ENCODE results near the gene DCLK2.

The DCLK2 gene

DNA sequence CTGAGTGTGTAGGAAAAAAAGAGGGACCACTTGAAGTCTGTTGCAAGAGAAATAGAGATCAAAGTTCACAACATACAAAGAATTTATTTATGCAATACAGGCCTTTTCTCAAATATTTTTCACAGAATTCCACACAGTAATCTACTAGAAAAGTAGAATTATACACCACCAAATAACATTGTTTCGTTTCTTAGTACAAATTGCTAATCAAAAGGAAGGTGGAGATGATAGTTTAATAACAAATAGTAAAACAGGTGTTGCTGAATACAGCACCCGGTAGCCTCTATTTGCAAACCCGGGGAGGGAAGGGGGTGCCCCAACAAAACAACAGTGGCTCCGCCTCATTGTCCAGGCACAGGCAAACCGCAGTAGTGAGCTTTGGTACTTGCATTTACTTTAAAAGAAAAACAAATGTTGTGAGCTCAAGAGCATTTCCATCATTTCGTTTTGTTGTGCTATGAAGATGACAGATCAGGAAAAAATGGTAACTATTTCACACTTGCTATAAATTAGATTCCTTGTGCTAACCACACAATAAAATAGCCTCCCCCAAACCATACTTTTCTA is 186.4 kb downstream of the DCLK2 start:
- no peak for DNase-seq (ENCODE audit: low spot score)

DNA sequence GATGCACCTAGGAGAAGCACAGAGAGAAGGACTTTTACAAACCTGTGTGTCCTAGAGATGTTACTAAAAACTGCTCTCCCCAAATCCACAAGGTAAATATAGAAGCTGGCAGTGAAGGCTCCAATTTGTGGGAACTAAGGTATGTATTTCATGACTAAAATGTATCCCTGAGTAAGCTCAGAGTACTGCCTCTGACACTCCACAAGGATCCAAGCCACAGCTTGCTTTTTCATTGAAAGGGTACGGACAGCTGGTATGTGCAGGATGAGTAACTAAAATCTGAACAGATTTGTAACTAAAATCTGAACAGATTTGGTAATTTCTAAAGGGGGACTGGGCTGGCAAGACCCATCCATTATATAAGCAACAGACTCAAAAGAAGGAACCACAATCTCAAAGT is 187.6 kb downstream of the DCLK2 start:
- no peak for DNase-seq (ENCODE audit: low spot score)

DNA sequence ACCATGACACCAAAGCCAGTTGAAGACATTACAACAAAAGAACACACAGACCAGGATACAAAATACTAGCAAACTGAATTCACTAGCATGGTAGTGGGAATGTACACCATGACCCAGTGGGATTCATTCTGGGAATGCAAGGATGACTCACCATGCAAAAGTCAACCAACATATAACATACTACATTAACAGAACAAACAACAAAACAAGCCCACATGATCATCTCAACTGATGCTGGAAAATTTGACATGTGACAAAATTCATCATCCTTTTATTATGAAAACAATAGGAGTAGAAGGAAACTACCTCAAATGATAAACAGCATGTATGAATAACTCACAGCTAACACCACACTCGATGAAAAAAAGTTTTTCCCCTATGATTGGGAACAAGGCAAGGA is 190.2 kb downstream of the DCLK2 start:
- DNase-seq (ENCODE audit: low spot score): no peak

- DNase-seq (ENCODE audit: low spot score): no peak
Observed at GRCh38 chr4:150278206-150278605, 200.0 kb downstream of the DCLK2 start.

DNA sequence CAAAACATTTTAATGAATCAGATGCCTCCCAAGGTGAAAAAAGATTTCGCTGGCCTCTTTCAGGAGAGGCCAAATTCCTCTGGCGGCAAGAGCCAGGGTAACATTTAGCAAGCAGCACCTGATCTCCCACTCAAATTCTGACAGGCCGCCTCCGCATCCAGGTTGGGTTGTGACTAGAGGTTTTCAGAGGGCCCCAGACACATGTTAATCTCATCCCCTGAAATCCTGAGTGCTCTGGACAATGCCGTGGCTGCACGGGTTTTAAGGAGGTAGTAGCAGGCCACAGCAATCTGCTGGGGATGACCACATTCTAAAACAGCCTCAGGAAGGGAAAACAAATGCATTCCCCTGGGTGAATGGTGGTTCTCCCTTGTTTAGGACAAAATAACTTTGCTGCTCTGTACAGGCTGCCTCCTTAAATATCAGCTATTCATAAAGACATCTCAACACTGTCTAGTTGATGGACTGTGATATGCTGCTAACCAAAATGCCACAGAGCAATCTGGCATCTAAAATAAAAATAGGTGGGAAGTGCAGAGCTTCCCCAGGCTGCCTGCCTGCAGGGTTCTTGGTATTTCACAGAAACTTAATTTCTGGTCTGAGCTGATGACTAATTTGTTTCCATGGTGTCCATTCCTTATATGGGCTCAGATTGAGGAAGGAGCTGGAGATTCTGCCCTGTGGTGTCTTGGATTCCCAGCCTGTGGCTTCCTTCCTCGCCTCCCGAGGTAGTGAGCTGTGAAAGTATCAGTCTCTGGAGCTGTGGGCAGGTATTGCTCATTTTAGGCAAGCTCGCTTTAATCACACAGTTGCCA is 202.0 kb downstream of the DCLK2 start:
- DNase-seq (ENCODE audit: low spot score): no peak

DNA sequence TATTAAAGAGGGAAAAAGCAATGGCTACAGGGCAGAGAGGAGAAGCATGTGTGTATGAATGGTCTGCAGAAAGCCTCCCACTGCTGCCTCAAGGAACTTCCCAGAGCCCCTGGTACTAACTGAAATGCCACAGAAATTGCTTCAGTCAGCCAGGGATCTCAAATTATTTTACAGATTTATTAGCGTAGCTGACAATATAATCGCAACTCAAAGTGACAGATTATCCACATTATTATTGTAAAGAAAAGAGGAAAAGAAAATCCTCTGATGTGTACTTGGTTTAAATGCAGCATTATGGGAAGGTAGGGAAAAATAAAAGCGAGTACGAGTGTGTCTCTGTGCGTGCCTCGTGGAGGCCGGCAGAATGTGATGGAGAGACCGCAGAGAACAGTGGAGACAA is 202.7 kb downstream of the DCLK2 start:
- DNase-seq (ENCODE audit: low spot score): no peak

- no peak for DNase-seq (ENCODE audit: low spot score)
Observed at GRCh38 chr4:150283689-150284088, 205.4 kb downstream of the DCLK2 start.

DNA sequence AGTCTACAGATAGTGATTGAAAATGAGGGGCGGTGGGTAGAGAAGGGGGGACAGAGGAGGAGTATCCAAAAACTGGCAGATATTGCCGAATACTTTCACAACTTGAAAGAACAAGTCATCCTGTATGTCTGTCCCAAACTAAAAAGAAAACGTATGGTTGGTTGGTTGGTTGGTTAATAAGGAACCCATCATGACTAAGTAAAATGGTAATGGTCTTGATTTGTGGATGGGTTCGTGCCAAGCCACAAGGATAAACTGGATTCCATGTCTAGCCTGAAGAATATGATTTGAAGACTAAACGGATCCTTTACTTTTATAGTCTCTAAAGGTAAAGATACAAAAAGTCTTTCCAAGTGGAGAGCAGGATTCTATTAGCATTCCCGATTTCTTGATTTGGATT is 208.4 kb downstream of the DCLK2 start:
- DNase-seq (ENCODE audit: low spot score): no peak

DNA sequence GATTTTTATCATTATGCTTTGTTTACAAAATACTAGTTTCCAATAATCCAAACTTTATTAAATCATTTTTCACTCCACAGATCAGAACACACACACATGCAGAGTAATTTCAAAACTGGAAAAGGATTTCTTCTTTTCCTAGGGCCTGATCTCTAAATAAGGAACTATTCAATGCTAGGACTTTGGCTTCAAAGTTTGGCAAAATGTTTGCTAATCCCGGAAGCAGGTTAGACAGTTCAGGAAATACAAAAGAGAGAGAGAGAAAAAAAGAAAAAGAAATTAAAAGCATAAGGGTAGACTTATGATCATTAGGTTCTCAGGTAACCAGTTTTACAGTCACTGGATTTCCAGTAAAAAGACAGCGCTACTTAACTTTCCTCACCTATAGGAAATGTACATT is 211.0 kb downstream of the DCLK2 start:
- DNase-seq (ENCODE audit: low spot score): no peak

DNA sequence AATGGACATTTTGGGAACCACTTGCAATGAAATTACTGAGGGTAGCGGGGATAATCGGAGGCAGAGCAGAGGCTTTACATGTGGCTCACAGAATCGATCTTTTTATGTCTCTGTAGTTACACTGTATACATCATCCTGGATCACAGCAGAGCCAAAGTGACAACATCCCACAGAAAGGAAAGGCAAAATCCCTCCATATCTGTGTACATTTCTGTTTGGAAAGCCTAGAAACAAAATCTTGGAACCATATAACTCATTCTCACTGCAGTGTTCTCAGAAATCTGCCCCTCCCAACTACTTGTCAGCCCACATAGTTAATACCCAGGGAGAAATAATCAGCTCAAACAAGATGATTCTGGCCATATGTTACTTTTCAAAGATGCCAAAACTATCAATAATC is 211.6 kb downstream of the DCLK2 start:
- no peak for DNase-seq (ENCODE audit: low spot score)

GRCh38 chr4:150297861-150298474 is 219.7 kb downstream of the DCLK2 start:
- no peak for DNase-seq (ENCODE audit: low spot score)

GRCh38 chr4:150299816-150300215 is 221.6 kb downstream of the DCLK2 start:
- DNase-seq (ENCODE audit: low spot score): no peak

DNA sequence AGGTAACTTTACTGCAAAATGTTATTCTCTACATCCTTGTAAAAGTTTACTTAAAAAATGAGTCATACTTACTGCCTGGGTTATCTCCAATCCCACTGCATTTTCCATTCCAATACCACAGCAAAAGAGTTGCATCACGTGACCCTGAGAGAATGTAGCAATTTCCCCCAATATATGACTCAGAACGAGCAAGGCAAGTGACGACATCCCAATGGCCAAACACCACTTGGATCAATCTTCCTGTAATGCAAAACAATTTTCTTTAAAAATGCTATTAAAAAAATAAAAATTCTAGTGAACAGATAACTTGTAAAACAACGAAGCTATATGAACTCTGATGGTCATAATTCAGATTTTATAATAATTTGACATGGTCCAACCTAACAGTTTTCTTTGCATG is 224.3 kb downstream of the DCLK2 start:
- no peak for DNase-seq (ENCODE audit: low spot score)

DNA sequence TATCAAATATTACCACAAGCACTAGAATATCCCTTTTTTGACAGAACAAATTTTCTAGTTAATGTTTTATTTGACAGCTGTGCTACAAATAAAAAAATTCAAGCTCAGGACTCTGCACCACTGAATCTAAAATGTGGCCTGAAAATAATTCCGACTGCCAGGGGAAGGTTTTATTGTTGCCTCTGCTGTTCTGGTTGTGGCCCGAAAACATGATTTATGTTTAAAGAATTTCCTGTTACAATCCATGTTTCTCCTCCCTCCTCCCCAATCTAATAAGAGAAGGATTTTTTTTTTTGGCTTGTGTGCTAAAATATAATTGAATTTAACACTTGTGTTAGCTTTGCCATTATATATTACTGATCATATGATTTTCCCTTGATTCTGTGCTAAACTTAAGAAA is 227.8 kb downstream of the DCLK2 start:
- no peak for DNase-seq (ENCODE audit: low spot score)

DNA sequence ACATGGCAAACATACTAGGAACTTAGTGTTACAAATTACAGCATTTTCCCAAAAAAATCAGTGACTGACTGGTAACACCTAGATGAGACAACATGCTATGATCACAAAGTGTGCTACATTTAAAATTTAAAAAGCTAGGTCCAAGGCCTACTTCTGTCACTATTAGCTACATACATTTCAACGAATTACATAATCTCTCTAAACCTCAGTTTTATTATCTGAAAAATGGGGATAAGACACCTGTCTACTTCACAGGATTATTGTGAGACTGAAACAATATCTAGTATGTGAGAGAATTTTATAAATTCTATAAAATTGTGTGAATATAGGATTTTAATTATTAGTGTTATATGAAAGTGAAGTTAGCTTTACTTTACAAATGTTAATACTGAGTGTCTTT is 228.5 kb downstream of the DCLK2 start:
- DNase-seq (ENCODE audit: low spot score): no peak
